ENCODE results near the gene RNF14. TPM values are rescaled to one million over a fixed set of nuclear protein-coding genes. Genes with fewer than 3 reads are reported as not detected.

RNF14 gene
- total and polyA plus RNA-seq, 9 of the 15 experiments (the other 6 are each of a cell fraction or from before 2014, with no cell fraction given): 36.3 to 140 (median 75.1) TPM

DNA sequence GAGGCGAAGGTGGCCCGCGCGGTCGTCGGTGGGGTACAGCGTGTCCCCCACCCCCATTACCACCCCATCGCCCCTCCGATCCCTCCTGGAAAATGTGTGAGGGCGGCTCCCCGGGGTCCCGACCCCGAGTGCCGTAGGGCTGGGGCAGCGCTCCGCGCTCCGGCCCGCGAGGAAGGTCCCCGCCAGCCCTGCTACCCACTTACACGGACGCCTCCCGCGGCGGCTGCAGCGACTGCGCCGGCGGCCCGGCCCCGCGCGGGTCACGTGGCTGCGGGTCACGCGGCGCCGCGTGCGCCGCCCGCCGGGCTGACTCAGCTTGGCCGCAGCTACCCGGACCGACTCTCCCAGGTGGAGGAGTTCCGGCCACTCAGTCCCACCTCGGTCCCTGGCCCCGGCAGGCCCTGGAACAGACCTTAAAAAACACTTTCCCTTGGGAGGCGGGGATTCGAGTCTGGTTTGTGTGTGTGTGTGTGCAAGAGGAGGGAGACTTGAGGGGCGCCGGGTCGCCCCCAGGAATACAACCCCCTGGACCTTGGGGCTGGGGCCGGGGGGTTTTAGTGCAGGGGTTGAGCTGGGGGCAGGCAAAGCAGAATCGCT is 44.0 kb downstream of the RNF14 start, which contains the start of gene GNPDA1 (continued):
- TF ChIP-seq SMAD2 (IDR thresholded peaks at IDR 0.05; ENCODE audit: low read depth, low read length): no peak
- TF ChIP-seq SMARCE1 (IDR thresholded peaks at IDR 0.05): 0 out of 2 replicates have a peak, but pooled peaks have one; percentile 26
- TF ChIP-seq, protein P1, sequence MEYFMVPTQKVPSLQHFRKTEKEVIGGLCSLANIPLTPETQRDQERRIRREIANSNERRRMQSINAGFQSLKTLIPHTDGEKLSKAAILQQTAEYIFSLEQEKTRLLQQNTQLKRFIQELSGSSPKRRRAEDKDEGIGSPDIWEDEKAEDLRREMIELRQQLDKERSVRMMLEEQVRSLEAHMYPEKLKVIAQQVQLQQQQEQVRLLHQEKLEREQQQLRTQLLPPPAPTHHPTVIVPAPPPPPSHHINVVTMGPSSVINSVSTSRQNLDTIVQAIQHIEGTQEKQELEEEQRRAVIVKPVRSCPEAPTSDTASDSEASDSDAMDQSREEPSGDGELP (CRISPR knock-in tag; IDR thresholded peaks at IDR 0.05; ENCODE audit: borderline replicate concordance): peak; percentile 61; the same call in 1 of the 2 replicates
- no peak for TF ChIP-seq CHCHD3 (CRISPR knock-in tag; IDR thresholded peaks at IDR 0.05)
- TF ChIP-seq GATA2 (CRISPR knock-in tag; IDR thresholded peaks at IDR 0.05): no peak
- TF ChIP-seq FIP1L1 (IDR thresholded peaks at IDR 0.05; ENCODE audit: low read depth, low read length, poor library complexity, severe bottlenecking): no peak
- TF ChIP-seq, protein P2, sequence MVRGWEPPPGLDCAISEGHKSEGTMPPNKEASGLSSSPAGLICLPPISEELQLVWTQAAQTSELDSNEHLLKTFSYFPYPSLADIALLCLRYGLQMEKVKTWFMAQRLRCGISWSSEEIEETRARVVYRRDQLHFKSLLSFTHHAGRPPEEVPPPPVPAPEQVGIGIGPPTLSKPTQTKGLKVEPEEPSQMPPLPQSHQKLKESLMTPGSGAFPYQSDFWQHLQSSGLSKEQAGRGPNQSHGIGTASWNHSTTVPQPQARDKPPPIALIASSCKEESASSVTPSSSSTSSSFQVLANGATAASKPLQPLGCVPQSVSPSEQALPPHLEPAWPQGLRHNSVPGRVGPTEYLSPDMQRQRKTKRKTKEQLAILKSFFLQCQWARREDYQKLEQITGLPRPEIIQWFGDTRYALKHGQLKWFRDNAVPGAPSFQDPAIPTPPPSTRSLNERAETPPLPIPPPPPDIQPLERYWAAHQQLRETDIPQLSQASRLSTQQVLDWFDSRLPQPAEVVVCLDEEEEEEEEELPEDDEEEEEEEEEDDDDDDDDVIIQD (CRISPR knock-in tag; IDR thresholded peaks at IDR 0.05): no peak
- TF ChIP-seq ZFX (CRISPR knock-in tag; IDR thresholded peaks at IDR 0.05): peak; percentile 76
- no peak for TF ChIP-seq IRF2 (CRISPR knock-in tag; IDR thresholded peaks at IDR 0.05)
- TF ChIP-seq SIN3A (IDR thresholded peaks at IDR 0.05; ENCODE audit: borderline replicate concordance in 2 of 2, control insufficient read depth in 1 of 2, low read depth in 2 of 2, low read length in 2 of 2): peak in 1 of 2 experiments; percentile 84; a peak in 1 of 4 replicates
- no peak for TF ChIP-seq PTTG1 (tag; IDR thresholded peaks at IDR 0.05; ENCODE audit: low read depth)
- TF ChIP-seq SFPQ (IDR thresholded peaks at IDR 0.05; ENCODE audit: low read depth, low read length): no peak
- no peak for TF ChIP-seq KLF13 (tag; IDR thresholded peaks at IDR 0.05; ENCODE audit: borderline replicate concordance, low read depth)
- no peak for TF ChIP-seq MIER1 (IDR thresholded peaks at IDR 0.05; ENCODE audit: low read depth)
- TF ChIP-seq MAX (CRISPR knock-in tag; IDR thresholded peaks at IDR 0.05): peak; percentile 80
- TF ChIP-seq ZNF592 (IDR thresholded peaks at IDR 0.05): peak; percentile 76
- TF ChIP-seq GABPB1 (CRISPR knock-in tag; IDR thresholded peaks at IDR 0.05): 0 out of 2 replicates have a peak, but pooled peaks have one; percentile 29
- no peak for TF ChIP-seq DACH1 (IDR thresholded peaks at IDR 0.05; ENCODE audit: partially characterized antibody)
- TF ChIP-seq ZNF347 (CRISPR knock-in tag; IDR thresholded peaks at IDR 0.05; ENCODE audit: low read depth): no peak

Data from K562 (cell line).